Nephron (organoid): ENCODE measurements around the gene CRMP1.

Experiments
- H3K27ac Mint-ChIP-seq, 3 experiments: 2 replicates each; pipeline ENCODE4 v1.8.0; 2020; ENCODE audit warnings: mixed read lengths in 3 of 3, mild to moderate bottlenecking in 2 of 3, moderate library complexity in 1 of 3
- H3K27me3 Mint-ChIP-seq: 2 replicates; pipeline ENCODE4 v1.8.0; 2021; ENCODE audit warnings: low read depth, mild to moderate bottlenecking, moderate library complexity, mixed read lengths
- H3K36me3 Mint-ChIP-seq: 2 replicates; pipeline ENCODE4 v1.8.0; 2020; ENCODE audit warnings: low read depth, mixed read lengths
- H3K4me1 Mint-ChIP-seq: 2 replicates; pipeline ENCODE4 v1.8.0; 2020; ENCODE audit warnings: mixed read lengths
- H3K4me3 Mint-ChIP-seq, 3 experiments: 2 replicates each; pipeline ENCODE4 v1.8.0; 2020; ENCODE audit warnings: mild to moderate bottlenecking in 3 of 3, mixed read lengths in 3 of 3, moderate library complexity in 2 of 3
- H3K9me3 Mint-ChIP-seq: 2 replicates; pipeline ENCODE4 v1.8.0; 2020; ENCODE audit warnings: mixed read lengths
- TF ChIP-seq, protein P1 (sequence below), 3 experiments: fragments of 200-600 bp; sonication (generic); IDR thresholded peaks; one replicate each; pipeline ENCODE4 v1.5.0; 2021; ENCODE audit warnings: antibody characterized with exemption in 3 of 3; ENCODE audit not compliant: unreplicated experiment in 3 of 3

Gene CRMP1

DNA sequence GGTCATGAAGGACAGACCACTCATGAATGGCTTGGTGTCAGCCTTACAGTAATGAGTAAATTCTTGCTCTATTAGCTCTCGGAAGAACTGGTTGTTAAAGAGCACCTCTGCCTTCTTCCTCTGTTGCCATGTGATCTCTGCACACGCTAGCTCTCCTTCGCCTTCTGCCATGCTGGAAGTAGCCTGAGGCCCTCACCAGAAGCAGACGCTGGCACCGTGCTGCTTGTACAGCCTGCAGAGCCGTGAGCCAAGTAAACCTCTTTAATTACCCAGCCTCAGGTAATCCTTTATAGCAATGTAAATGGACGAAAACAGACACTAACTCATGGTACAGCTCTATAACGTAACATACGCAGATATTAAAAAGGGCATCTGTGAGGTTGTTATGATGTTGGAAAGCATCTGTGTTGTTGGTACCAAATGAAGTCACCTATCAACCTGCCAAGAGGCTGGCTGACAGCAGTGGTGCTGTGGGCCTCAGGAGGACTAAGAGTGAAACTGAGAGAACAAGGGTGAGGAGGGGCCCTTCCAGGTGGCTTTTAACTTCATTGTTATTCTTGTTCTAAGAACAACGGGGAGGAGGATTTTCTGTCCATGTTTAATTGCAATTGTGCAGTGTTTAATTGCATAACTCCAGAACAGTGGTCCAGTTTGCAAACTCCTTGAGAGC is 69.2 kb downstream of the CRMP1 start:
- Mint-ChIP-seq H3K9me3 (no peaks in the 10 kb centered on the region), H3K4me1 (peaks cover 6% of the 10 kb centered on the region), H3K4me3 (no peak overlapping the region), H3K36me3 (peaks cover 86% of the 10 kb centered on the region), H3K27ac (no peak overlapping the region), H3K27me3 (no peaks in the 10 kb centered on the region)
- TF ChIP-seq, protein P1, sequence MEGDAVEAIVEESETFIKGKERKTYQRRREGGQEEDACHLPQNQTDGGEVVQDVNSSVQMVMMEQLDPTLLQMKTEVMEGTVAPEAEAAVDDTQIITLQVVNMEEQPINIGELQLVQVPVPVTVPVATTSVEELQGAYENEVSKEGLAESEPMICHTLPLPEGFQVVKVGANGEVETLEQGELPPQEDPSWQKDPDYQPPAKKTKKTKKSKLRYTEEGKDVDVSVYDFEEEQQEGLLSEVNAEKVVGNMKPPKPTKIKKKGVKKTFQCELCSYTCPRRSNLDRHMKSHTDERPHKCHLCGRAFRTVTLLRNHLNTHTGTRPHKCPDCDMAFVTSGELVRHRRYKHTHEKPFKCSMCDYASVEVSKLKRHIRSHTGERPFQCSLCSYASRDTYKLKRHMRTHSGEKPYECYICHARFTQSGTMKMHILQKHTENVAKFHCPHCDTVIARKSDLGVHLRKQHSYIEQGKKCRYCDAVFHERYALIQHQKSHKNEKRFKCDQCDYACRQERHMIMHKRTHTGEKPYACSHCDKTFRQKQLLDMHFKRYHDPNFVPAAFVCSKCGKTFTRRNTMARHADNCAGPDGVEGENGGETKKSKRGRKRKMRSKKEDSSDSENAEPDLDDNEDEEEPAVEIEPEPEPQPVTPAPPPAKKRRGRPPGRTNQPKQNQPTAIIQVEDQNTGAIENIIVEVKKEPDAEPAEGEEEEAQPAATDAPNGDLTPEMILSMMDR (IDR thresholded peaks at IDR 0.05; ENCODE audit: unreplicated experiment in 3 of 3), result no peak

DNA sequence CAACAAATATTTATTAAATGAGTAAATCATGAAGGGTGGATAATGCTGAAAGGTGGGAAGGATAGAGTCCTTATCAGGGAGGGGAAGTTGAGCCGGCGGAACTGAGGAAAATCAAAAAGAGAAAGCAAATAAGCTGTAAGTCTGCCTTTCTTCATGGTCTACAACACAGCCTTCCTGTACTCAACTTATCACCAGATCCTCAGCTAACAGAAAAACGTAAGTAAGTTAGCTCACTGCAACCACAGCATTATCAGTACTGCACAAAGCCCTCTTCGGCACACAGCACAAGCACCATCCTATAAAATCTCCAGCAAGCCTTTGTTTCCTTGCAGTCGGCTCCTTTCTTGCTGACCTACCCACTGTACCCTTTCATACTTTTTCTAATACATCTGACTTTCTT is 70.3 kb downstream of the CRMP1 start:
- TF ChIP-seq, protein P1 (IDR thresholded peaks at IDR 0.05; ENCODE audit: unreplicated experiment in 3 of 3), result no peak
- peaks cover 3% of the 10 kb centered on the region for H3K4me1 Mint-ChIP-seq
- H3K9me3 Mint-ChIP-seq, result no peaks in the 10 kb centered on the region
- peaks cover 86% of the 10 kb centered on the region for H3K36me3 Mint-ChIP-seq
- H3K27ac Mint-ChIP-seq, result no peak overlapping the region
- no peak overlapping the region for H3K4me3 Mint-ChIP-seq
- H3K27me3 Mint-ChIP-seq, result no peaks in the 10 kb centered on the region

DNA sequence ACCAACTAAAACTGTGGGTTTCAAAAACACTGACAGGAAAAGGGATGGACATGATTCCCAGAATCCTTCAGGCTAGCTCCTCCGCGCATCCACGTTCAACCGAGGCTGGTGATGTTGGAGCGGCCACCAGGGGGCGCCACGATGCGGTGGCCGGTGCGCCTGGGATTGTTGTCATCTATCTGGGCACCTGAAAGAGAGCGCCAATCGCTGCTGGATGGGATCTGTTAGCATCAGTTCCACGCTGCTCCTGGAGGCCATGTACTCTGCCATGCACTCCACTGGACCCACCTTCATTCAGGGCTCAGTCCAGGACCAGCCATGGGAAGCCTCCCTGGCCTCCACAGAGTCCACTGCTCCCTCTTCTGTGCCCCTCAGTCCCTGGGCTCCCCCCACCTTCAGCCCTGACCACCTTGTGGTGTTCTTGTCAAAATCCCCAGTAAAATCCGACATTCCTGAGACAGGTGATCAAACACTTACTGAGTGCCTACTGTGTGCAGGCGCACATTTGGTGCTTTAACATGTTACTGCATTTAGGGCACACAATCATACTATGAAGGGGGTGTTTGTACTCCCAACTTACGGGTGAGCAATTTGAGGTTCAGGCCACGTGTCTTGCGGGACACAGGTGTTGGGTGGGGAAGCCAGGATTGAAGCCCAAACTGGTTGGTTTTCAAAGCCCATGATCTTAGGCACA is 71.1 kb downstream of the CRMP1 start:
- Mint-ChIP-seq H3K27me3 (no peaks in the 10 kb centered on the region), H3K27ac (no peak overlapping the region), H3K9me3 (no peaks in the 10 kb centered on the region), H3K4me1 (no peaks in the 10 kb centered on the region), H3K4me3 (no peak overlapping the region), H3K36me3 (peaks cover 85% of the 10 kb centered on the region)
- TF ChIP-seq, protein P1 (IDR thresholded peaks at IDR 0.05; ENCODE audit: unreplicated experiment in 3 of 3), result peak; percentile 50 to 54 (median 52)

GRCh38 chr4:5816851-5817375 is 76.0 kb downstream of the CRMP1 start:
- H3K4me1 Mint-ChIP-seq, result peaks cover 6% of the 10 kb centered on the region
- H3K27me3 Mint-ChIP-seq, result no peaks in the 10 kb centered on the region
- H3K27ac Mint-ChIP-seq, result no peak overlapping the region
- H3K36me3 Mint-ChIP-seq, result peaks cover 63% of the 10 kb centered on the region
- no peak overlapping the region for H3K4me3 Mint-ChIP-seq
- no peaks in the 10 kb centered on the region for H3K9me3 Mint-ChIP-seq
- TF ChIP-seq, protein P1 (IDR thresholded peaks at IDR 0.05; ENCODE audit: unreplicated experiment in 3 of 3), result no peak

- no peaks in the 10 kb centered on the region for H3K9me3 Mint-ChIP-seq
- H3K4me3 Mint-ChIP-seq, result no peak overlapping the region
- H3K27me3 Mint-ChIP-seq, result peaks cover 3% of the 10 kb centered on the region
- TF ChIP-seq, protein P1 (IDR thresholded peaks at IDR 0.05; ENCODE audit: unreplicated experiment in 3 of 3), result no peak
- H3K36me3 Mint-ChIP-seq, result peaks cover 62% of the 10 kb centered on the region
- H3K4me1 Mint-ChIP-seq, result peaks cover 6% of the 10 kb centered on the region
- H3K27ac Mint-ChIP-seq, result no peak overlapping the region
These were observed 76.8 kb downstream of the CRMP1 start for GRCh38 chr4:5816101-5816500.
